Measurements from ENCODE around the gene FOXE3.

DNA sequence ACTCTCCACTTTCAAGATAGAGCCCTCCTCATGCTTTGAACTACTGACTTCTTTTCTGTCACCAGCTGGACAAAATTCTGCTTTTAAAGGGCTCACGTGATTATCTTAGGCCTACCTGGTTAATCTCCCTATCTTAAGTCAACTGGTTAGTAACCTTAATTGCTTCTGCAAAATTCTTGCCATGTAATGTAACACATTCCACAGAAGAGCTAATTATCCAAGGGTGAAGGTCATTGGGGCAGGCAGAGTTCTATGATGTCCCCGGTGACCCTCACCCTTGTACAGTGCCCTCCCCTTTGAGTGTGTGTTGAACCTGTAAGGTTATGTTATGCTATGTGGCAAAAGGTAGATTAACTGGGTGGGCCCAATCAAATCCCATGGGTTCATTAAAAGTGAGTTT lies 25.2 kb upstream of the FOXE3 start:
- TF ChIP-seq POU2F2 (IDR thresholded peaks at IDR 0.05; ENCODE audit: borderline replicate concordance, low read depth, low read length), result no peak
- no peak for TF ChIP-seq ZZZ3 (IDR thresholded peaks at IDR 0.05; ENCODE audit: control insufficient read depth, insufficient read length, low read depth)
- no peak for TF ChIP-seq EGR1 (IDR thresholded peaks at IDR 0.05; ENCODE audit: borderline replicate concordance in 1 of 2, low read depth in 2 of 2, low read length in 2 of 2)
- no peak for TF ChIP-seq ATF7 (IDR thresholded peaks at IDR 0.05; ENCODE audit: low read depth)
- TF ChIP-seq CTCF (IDR thresholded peaks at IDR 0.05 in 2 of 3, conservative IDR thresholded peaks at IDR 0.05 in 1 of 3; ENCODE audit: control insufficient read depth in 2 of 3, extremely low read depth in 1 of 3, insufficient read depth in 1 of 3, low read depth in 3 of 3, low read length in 3 of 3), result no peak
- TF ChIP-seq, protein P1, sequence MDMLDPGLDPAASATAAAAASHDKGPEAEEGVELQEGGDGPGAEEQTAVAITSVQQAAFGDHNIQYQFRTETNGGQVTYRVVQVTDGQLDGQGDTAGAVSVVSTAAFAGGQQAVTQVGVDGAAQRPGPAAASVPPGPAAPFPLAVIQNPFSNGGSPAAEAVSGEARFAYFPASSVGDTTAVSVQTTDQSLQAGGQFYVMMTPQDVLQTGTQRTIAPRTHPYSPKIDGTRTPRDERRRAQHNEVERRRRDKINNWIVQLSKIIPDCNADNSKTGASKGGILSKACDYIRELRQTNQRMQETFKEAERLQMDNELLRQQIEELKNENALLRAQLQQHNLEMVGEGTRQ (IDR thresholded peaks at IDR 0.05; ENCODE audit: borderline replicate concordance, low read depth, low read length), result no peak
- TF ChIP-seq STAT3 (IDR thresholded peaks at IDR 0.05; ENCODE audit: low read depth, low read length), result no peak
